HG02610 (cell line): Measurements from ENCODE around the gene PTPRM.

Experiments
- ATAC-seq: cut with Tn5 transposase; IDR thresholded peaks from one replicate; pipeline ENCODE4 v1.9.1; 2021; ENCODE audit warnings: mild to moderate bottlenecking, moderate library complexity; ENCODE audit not compliant: unreplicated experiment

PTPRM gene

DNA sequence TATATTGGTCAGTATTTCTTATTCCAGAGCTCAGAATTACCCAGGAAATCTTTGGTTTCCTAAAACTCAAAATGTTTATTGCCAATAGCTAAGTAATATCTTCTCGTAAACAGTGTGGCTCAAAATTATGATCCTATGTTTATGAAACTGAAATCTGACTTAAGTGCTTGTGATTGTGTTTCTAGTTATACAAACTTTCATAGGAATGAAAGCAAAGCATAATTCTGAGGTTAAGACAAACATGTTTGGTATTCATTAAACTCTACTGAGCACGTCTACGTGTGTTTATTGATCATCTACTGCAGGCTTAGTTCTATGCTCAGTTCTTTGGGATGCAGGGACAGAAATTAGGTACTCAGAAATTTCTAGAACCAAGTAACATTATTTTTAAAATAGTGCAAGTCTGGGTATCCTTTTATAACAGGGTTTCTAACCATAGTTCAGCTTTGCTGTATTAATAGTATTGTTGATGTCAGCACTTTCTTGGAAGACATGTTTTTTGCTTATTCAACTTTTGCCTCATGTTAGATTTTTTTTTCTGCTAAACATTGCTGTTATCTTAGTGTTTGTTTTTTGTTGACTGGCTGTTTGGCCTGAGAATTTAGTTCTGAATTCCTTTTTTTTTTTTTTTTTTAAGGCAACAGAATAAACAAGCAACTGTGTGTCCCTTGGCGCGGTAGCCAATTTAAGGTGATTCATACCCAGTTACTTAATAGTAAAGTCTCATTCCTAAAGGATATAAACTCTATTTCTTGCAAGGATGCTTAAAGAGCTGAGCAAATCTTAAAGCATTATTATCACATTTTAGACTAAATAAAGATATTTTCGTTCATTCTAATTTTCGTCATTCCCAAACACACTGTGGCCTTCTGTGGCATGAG is 31.3 kb downstream of the PTPRM start:
- no peak for ATAC-seq

DNA sequence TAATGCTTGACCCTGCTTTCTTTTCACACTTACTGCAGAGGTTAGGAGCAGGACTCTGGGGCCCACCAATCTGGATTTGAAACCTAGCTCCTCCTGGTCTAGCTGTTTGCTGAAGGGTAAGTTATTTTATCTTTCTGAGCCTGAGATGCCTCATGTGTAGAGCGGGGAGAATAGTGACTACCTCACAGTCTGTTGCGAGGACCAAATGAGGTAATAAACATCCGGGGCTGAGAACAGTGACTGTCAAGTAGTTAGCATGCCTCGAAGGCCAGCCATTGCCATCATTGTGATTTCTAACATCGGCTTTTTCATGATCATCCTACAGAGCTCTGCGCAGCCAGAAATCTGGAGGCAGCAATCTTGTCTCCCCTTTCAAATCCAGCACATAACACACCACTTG is 32.9 kb downstream of the PTPRM start:
- no peak for ATAC-seq

DNA sequence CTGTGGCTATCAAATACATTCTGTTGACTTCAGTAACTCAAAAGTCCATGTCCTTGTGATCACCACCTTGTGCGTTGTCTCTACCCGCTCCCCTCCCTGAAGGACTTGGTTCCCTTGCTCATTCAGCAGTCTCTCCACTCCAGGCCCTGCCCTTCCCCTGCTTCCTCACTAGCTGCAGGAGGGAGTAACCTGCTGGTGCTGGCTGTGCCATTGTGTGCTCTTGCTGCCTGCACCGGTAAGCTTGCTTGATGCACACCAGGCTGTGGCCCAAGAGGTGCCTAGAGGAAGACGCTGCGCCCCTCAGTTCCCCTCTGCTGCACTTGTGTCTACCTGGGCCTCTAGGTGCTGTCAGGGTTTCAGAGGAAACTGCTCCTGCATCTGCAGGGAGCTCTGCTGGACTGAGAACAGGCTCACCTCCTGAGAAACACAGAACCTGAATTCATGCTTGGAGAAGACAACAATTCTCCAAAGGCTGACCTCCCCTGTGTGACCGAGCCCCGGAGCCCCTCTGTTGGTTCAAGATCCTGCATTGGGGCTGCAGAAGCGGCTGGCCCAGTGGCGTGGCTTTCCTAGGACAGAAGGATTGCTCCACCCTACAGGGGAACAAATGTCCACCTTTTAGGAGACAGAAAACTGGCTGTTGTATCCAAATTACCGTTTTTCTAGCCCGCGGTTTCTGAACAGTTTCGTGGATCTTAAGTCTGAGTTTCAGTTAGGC is 33.6 kb downstream of the PTPRM start:
- ATAC-seq = no peak

DNA sequence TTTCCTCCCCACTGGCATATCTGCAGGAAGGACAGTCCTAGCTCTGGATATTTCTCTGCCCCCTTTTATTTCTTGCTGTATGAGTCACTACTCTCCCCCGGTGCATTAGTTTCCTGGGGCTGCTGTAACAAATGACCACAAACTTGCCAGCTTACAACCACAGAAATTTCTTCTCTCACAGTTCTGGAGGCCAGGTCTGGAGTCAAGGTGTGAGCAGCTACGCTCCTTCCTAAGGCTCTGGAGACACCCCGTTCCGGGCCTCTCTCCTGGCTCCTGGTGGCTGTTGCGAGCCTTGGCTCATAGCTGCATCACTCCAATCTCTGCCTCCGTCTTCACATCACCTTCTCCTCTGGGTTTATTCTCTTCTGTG is 34.1 kb downstream of the PTPRM start:
- no peak for ATAC-seq

DNA sequence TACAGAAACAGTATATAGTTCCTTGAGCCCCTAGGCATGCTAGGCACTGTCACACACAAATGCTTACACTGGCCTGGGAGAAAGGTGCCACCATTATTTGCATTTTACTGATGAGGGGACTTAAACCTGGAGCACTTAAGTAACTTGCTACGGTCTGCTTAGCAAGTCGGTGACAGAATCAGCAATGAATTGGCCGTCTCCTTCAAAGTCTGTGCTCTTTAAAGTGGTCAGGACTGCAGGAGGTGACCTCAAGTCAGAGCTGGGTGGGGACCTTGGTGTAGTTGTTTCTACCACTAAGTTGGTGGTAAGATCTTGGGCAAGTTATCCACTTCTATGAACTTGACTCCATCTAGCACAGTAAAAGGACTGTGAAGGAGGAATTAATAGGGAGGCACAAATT is 34.8 kb downstream of the PTPRM start:
- no peak for ATAC-seq

DNA sequence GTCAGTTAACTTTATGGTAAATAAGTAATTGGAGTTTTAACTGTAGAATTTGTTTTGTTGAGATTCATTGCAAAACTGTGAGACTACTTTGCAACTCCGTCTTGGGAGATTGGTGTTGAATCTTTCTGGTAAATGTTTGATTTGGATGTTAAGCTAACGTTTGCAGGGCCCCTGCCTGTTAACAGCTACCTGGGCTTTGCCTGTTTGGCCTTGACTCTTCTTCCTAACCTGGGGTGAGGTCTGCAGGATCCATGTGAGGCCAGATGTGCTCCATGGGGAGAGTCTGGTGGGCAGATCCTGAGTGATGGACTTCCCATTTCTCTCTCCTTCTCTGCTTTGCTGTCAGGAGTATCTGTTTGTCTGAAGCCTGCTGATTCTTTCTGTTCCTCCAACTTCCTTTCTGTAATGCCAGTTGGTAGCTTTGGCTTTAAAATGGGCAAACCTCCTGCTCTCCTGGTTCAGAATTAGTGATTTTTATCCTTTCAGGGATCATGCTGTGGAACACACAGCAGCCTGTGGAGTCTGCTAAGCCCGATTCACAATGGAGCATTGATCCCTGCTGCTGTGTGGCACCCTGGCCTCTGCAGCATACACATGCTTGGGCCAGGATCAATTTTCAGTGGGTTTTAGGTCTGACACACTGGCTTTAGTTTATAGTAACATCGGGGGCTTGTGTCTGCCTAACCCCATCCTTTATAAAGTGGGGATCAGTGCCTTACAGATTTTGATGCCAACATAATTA is 36.3 kb downstream of the PTPRM start:
- no peak for ATAC-seq

DNA sequence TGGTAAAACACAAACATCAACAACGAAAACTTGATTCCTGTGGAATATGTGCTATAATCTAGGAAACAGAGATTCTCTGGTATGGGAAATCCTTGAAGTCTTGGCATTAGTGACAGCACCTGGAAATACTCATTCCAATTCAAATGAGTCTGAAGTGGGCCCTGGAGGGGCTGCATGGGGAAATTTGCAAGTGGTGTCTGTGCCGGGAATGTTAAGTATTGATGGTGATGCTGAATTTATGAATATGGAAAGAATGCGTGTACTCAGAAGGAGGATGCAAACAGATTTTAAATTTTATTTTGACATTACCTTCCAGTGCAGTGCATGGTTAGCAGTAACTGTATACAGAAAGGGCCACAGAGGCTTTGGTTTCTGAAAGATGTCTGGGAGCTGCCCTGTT is 37.2 kb downstream of the PTPRM start:
- ATAC-seq = no peak

DNA sequence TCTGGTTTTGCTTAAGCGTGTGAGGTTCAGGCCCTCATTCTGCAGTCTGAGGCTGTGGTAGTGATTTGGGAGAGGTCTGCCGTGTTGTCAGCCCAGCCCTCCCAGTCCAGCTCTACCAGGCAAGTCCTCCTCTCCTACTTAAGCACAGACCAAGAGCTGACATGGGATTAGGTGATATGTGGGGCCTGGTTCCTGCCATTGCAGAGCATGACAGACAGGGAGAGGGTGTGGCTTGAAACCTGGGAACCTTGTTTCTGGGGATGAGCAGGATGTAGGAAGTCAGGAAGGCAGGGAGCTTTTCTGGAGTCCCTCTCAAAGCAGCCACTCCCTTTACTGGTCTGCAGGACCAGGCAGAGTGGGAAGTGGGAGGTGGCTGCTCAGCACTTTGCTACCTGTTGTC is 38.6 kb downstream of the PTPRM start:
- ATAC-seq = no peak

DNA sequence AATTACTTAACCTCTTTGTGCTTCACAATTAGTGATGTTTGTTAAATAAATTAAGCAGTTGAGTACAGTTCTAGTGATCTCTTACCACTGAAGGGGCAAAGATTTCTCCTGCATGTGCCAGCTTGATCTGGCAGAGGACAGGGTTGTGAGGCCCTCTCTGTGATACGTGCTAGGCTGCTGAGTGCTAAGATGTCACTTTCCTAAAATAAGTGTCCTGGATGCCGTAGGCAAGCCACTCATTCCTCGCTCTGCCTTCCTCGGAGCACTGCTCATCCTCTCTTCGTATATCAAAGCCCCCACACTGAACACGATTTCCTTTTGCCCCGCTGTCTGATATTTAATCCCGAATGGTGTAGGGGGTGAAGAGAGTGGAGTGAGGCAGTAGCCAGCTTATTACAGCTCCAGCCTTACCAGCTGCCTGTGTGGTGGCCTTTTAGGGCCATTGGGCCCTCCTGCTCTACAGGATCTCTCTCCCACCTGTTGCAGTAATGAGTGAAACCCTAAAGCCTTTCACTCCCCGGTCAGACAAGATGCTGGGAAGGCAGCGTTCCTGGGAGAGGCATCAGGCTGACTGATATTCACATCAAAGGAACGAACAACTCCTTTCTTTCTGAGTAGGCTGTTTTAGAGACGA is 40.5 kb downstream of the PTPRM start:
- ATAC-seq = no peak

DNA sequence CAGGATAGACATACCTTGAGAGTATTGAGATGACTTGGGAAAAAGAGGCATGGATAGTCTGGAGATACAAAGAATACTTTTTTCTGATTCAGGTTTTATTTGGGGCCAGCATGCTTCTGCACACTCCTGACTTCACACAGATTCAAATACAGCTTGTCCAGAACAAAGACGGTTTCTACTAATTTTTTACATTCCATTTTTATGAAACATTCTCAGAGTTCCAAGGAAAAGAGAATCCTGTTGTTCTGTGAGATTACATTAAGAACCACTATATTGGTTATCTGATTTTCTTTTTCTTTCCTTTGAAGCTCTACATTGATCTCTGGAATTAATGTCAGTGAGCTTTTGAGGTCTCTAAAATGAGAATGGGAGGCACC is 41.0 kb downstream of the PTPRM start:
- ATAC-seq = no peak

DNA sequence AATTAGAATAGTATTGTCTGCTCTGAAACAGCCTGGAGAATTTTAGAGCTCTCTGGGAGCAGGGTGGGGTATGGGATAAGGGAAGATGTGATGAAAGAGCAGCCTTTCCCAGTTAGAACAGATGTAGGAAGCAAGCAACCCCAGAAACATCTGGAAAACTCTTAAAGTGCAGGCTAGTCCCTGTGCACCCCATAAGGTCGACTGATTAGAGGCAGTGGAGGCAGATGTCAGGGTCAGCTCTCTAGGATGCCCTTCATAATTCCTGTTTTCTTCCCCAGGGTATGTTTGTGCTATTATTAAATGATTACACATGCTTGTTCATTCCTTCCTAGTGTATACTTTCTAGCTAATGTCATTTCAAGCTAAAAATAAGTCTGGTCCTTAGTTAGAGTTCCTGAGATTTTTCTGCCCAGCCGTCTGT is 41.7 kb downstream of the PTPRM start:
- no peak for ATAC-seq

DNA sequence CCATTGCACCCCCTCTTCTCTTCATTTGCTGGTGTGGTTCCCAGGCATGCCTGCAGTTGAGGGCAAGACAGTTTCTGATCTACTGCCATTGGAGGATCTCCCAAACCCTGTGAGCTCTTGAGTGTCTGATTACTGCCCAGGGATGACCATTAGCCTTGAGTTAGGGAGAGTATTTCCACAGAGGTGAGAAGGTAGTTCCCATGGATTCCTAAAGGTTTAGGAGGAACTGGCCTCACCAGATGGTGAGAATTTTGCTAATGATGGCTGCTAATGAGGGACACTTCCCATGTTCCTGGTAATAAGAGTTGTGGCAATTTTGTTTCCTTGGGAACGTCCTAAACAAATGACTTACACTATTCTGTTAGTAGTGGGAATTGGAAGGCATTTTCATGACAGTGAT is 42.5 kb downstream of the PTPRM start:
- no peak for ATAC-seq

DNA sequence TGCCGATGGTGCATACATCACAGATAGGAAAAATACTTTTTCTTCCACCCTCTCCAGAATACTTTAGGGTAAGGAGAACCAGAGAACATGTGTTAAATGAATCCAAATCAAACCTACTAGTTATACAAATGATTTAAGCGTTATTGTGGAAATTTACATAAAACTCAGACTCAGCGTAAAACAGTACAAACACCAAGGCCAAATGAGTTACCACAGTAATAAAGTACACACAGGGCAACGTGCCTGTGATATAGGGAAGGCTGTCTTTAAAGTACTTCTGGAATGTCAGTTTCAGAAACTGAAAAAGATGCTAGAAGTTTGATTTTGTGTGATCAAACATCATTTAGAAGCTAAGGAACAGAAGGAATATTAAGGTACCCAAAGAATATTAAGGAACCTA is 46.9 kb downstream of the PTPRM start:
- no peak for ATAC-seq

DNA sequence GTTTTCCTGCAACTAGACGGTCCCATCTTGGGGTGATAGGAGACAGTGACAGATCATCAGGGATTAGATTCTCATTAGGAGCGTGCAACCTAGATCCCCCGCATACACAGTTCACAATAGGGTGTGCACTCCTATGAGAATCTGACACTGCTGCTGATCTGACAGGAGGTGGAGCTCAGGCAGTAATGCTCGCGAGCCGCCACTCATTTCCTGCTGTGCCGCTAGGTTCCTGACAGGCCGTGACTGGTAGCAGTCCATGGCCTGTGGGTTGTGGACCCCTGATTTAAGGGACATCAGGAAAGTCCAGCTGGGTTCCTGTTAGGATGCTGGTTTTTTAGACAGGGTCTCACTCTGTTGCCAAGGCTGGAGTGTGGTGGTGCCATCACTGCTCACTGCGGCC is 48.7 kb downstream of the PTPRM start:
- no peak for ATAC-seq

DNA sequence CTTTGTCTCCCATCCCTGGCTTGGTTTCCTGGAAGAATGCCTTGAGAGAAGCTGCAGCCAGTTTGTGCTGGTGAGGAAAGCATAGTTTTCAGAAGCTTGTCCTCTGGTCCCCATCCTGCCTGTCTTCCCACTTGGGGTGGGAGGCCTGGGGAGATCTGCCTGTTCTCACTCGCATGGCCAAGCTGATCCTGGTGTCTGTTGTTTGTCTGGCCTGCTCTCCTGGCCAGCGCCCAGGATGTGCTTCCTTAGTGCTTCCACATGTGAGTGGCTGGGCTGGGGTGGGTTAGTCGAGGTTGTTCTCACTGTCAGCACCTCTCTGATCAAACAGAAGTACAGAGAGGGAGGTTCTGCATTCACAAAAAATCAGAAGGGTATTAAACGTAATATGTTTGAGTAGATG is 49.5 kb downstream of the PTPRM start:
- no peak for ATAC-seq

DNA sequence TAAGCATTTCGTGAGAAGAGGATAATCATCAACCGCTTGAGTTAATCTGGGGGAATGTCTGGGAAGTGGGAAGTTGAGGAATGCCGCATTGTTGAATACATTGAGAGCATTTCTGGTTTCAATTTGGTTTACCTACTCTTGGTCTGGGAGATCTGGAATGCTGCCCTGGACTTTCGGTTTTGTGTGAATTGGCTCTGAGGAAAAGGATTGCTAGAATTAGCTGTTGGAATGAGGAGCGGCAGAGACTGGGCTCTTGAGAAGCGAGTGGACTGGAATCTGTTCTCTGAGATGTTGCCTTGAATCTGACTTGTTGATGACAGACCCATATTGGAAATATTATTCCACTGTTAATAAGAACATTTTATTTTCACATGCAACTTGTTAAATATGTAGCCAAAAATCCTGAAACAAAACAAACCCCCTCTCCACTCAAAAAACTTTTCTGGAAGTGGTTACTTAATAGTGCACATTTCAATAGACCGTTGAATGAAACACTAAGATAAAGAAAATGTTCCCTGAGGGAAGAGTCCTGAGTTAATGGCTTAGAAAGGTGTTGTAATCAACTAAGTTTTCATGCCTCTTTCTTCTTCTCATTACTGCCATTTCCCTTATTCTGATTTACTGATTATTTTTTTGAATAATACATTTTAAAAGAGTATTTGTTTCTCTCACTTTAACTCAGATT is 50.8 kb downstream of the PTPRM start:
- no peak for ATAC-seq

DNA sequence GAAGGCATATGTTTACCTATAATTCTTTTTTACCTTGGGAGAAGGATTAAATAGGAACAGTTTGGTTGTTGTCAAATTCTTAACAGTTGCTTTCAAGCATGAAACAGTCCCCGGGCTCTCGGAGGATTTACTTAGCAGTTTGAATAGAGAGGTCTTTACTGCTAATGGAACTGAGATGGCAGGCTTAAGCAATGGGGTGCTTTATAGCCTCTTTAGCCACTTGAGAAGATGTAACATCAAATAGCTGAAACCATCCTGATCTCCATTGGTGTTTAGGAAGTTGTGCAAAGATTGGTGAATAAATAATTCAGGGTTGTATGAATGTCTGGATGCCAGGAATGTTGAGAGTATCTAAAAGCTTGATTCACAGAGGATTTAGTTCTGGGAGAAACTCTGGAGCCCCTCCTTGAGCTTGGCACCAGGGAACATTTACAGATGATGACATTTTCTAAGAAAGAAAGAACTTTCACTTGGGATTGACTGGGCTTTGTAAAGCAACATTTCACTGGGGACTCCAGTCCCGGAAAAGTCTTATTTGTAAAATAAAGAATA is 51.9 kb downstream of the PTPRM start:
- no peak for ATAC-seq

DNA sequence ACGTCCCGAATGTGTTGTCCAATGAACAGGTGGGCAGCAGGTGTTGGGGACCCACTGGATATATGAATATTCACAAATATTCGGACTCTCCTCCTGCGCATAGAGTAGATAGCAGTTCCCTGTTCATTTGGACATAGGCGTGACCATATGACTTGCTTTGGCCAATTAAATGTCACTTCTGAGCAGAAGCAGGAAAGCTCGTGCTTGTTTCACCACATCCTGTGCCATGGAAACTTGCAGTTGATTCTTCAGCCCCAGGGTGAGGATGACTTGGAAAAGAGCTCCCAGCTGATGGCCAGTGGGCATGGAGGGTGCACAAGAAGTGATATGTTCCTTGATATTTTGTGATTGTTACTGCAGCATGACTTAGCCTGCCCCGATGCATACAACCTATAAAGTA is 52.6 kb downstream of the PTPRM start:
- no peak for ATAC-seq

DNA sequence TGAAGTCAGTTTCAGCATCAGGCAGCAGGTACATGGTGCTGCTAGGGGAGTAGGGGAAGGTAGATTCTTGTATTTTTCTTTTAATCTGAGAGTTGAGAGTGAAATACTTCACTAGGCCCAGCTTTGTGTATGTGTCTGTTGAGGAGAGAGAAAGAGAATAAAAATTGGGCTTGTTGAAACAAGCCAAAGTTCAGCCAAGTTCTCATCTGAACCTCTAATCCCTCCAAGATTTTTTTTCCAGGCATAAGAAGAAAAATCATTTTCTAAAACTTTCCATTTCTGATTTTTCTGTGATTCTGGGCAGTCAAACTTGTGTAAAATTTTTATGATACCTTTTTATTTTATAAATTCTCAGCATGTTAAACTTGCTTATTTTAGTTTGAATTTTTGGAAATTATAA is 55.6 kb downstream of the PTPRM start:
- ATAC-seq = no peak

DNA sequence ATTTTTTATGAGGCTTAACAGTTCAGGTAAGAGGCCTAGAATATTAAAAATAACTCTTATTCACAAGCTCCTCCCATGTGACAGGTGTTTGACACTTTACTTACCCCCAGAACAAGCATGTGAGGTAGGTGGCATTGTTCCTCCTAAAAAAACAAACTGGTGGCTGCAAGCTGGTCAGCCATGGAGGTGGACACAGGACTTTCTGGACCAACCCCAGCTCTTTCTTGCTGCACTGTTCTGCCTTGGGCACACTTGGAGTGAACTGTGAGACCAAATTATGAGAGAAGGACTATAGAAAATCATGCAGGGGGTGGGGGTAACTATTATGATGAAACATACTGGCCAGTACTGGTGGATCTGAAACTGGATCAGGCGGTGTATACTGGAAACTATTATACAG is 56.6 kb downstream of the PTPRM start:
- ATAC-seq = no peak

DNA sequence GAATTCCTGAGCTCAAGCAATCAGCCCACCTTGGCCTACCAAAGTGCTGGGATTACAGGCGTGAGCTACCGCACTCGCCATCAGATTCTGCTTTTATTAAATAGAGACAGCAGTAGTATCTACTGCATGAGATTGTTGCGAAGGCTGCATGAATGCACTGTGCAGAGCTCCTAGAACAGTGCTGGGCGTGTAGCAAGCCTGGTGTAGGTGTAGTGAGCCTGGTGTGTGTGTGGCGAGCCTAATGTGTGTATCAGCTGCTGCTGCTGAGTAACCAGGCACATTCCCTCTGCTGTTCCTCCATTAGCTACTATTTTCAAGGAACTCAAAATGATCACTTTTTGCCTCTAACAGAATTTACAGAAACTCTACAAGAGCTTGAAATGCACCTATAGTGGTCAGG is 57.6 kb downstream of the PTPRM start:
- no peak for ATAC-seq
